B cell (primary cell): ENCODE data around the gene ITGB7. TPM values are rescaled to one million over a fixed set of nuclear protein-coding genes. Genes with fewer than 3 reads are reported as not detected.

Source experiments
- ATAC-seq: fragments of 200-7000 bp; cut with Tn5 transposase; one replicate; pipeline ENCODE4 v1.10.0; 2021; ENCODE audit warnings: low read depth, mild to moderate bottlenecking, moderate number of reproducible peaks, moderate library complexity
- CTCF ChIA-PET: fragments of 350-600 bp; sonication (Branson Sonifier 250); formaldehyde crosslinking; loops from one replicate; lab custom pipeline; 2021; ENCODE audit warnings: antibody characterized with exemption, inconsistent platforms; lab: Charles Lee
- POLR2A ChIA-PET: fragments of 350-600 bp; sonication (Branson Sonifier 250); formaldehyde crosslinking; loops from one replicate; lab custom pipeline; 2021; ENCODE audit warnings: antibody characterized with exemption; lab: Charles Lee
- DNase-seq: peaks from one replicate; pipeline ENCODE4 v3.0.0; 2013
- H2AFZ ChIP-seq: 2 replicates; pipeline ENCODE4 v1.6.1; 2012; ENCODE audit warnings: mild to moderate bottlenecking, low read depth, low read length; ENCODE audit not compliant: insufficient read depth, poor library complexity, severe bottlenecking
- H3K27ac ChIP-seq, 2 donors: 1 replicate in 1 of 2; 2 replicates in 1 of 2; pipeline ENCODE4 v1.5.1; 2012 to 2013; ENCODE audit warnings: low read length in 2 of 2, mild to moderate bottlenecking in 2 of 2, moderate library complexity in 1 of 2
- H3K27me3 ChIP-seq, 4 experiments: fragments of 200-600 bp in 1 of 4; sonication (generic) in 1 of 4; replicated peaks in 1 of 4; 1 replicate in 2 of 4; 2 replicates in 2 of 4; pipeline versions ENCODE4 v1.6.1 to v1.7.0; 2013 to 2016; ENCODE audit warnings: low read length in 3 of 4, mild to moderate bottlenecking in 2 of 4, mixed read lengths in 1 of 4, moderate library complexity in 1 of 4; ENCODE audit not compliant: insufficient read depth in 4 of 4, control insufficient read depth in 3 of 4; ENCODE audit errors: control extremely low read depth in 1 of 4
- H3K36me3 ChIP-seq, 2 experiments: replicated peaks in 1 of 2; 1 replicate in 1 of 2; 2 replicates in 1 of 2; pipeline versions ENCODE4 v1.6.1 to v1.7.1; 2013; ENCODE audit warnings: low read length in 1 of 2; ENCODE audit not compliant: insufficient read depth in 2 of 2, control insufficient read depth in 1 of 2; ENCODE audit errors: control extremely low read depth in 1 of 2, extremely low read depth in 1 of 2
- H3K4me1 ChIP-seq, 2 donors: fragments of 200-600 bp in 1 of 2; sonication (generic) in 1 of 2; 1 replicate in 1 of 2; 2 replicates in 1 of 2; pipeline versions ENCODE4 v1.5.1 to v1.6.1; 2013 to 2017; ENCODE audit warnings: low read length in 2 of 2; ENCODE audit not compliant: control insufficient read depth in 2 of 2, insufficient read depth in 2 of 2
- H3K4me2 ChIP-seq: replicated peaks from 2 replicates; pipeline ENCODE3; 2012; ENCODE audit warnings: mild to moderate bottlenecking, low read depth, low read length; ENCODE audit not compliant: poor library complexity, severe bottlenecking
- H3K4me3 ChIP-seq, 5 experiments: fragments of 200-600 bp in 1 of 5; sonication (generic) in 1 of 5; 1 replicate in 3 of 5; 2 replicates in 2 of 5; pipeline versions ENCODE4 v1.5.1 to v1.7.0; 2011 to 2016; ENCODE audit warnings: low read length in 4 of 5, mild to moderate bottlenecking in 4 of 5, low read depth in 2 of 5, control low read depth in 1 of 5, moderate library complexity in 1 of 5; ENCODE audit not compliant: insufficient read depth in 1 of 5; ENCODE audit errors: control extremely low read depth in 1 of 5, extremely low read depth in 1 of 5
- H3K79me2 ChIP-seq: fragments of 200-600 bp; sonication (generic); one replicate; pipeline ENCODE4 v1.6.0; 2016; ENCODE audit warnings: low read length; ENCODE audit not compliant: control insufficient read depth, insufficient read depth
- H3K9ac ChIP-seq: fragments of 200-600 bp; sonication (generic); 2 replicates; pipeline ENCODE4 v1.6.1; 2017; ENCODE audit warnings: mild to moderate bottlenecking, low read length, moderate library complexity
- H3K9me3 ChIP-seq, 3 donors: one replicate each; pipeline versions ENCODE4 v1.6.1 to v1.7.1; 2013; ENCODE audit warnings: low read length in 2 of 3; ENCODE audit not compliant: control insufficient read depth in 2 of 3, insufficient read depth in 1 of 3; ENCODE audit errors: control extremely low read depth in 1 of 3
- H4K20me1 ChIP-seq: 2 replicates; pipeline ENCODE4 v1.6.0; 2012; ENCODE audit warnings: mild to moderate bottlenecking, low read length; ENCODE audit not compliant: insufficient read depth, control insufficient read depth, poor library complexity, severe bottlenecking
- H3K27ac Mint-ChIP-seq: one replicate; pipeline ENCODE4 v1.8.0; 2021; ENCODE audit warnings: mixed read lengths
- H3K27me3 Mint-ChIP-seq: one replicate; pipeline ENCODE4 v1.8.0; 2021; ENCODE audit warnings: mixed read lengths
- H3K4me1 Mint-ChIP-seq: one replicate; pipeline ENCODE4 v1.8.0; 2021; ENCODE audit warnings: mixed read lengths
- H3K4me3 Mint-ChIP-seq: one replicate; pipeline ENCODE4 v1.8.0; 2021; ENCODE audit warnings: mixed read lengths
- H3K9me3 Mint-ChIP-seq: one replicate; pipeline ENCODE4 v1.8.0; 2022; ENCODE audit warnings: mixed read lengths; ENCODE audit not compliant: insufficient read depth
- EZH2 ChIP-seq: IDR thresholded peaks from 2 replicates; pipeline ENCODE4 v1.6.1; 2012; ENCODE audit warnings: borderline replicate concordance, low read depth, mild to moderate bottlenecking, moderate library complexity, low read length; ENCODE audit not compliant: insufficient read depth, poor library complexity, severe bottlenecking
- WGBS: methylation state at CpG from one replicate; pipeline ENCODE4 v1.1.5; 2013; ENCODE audit warnings: missing lambda C conversion rate; ENCODE audit not compliant: insufficient coverage; 5-methylcytosine and 5-hydroxymethylcytosine counted together
- intact Hi-C: fragments of 100-400 bp; cut with micrococcal nuclease; formaldehyde crosslinking; loops from one replicate; pipeline ENCODE4 v1.10.0; 2022
- polyA plus RNA-seq: library from polyadenylated mRNA; depleted of rRNA; stranded (reverse); fragments of >200 nt; gene quantifications from 2 replicates; pipeline ENCODE4 v1.2.3, GENCODE V29; 2012
- total RNA-seq, 2 donors: library from RNA; stranded (reverse); fragments of 120-200 nt in 1 of 2; gene quantifications; 1 replicate in 1 of 2; 2 replicates in 1 of 2; pipeline versions ENCODE4 v1.2.3 to v1.2.4, GENCODE V29; 2013 to 2022
- TF ChIP-seq, protein P1 (sequence below): fragments of 200-600 bp; IDR thresholded peaks from one replicate; pipeline ENCODE4 v1.8.0; 2022; ENCODE audit warnings: antibody characterized with exemption, mild to moderate bottlenecking

The ITGB7 gene
- total and polyA plus RNA-seq, 2 donors (not counting 1 experiment from before 2014, with no cell fraction given) = 199 to 265 TPM

- Histone ChIP-seq H3K27me3 (no peaks in the 10 kb centered on the region), H3K9ac (no peak overlapping the region), H3K79me2 (peaks cover 49% of the 10 kb centered on the region), H3K4me2 (peak overlapping the region; percentile 70), H4K20me1 (peaks cover 10% of the 10 kb centered on the region), H3K9me3 (no peaks in the 10 kb centered on the region), H3K36me3 (peaks cover 0 to 19% of the 10 kb centered on the region in 2 experiments), H3K27ac (peak overlapping the region; percentile 41 to 92), H2AFZ (no peak overlapping the region), H3K4me1 (peaks cover 60 to 80% of the 10 kb centered on the region in 2 donors), H3K4me3 (peak overlapping the region in 1 of 5 experiments; percentile 18)
- DNase-seq = no peak
- Mint-ChIP-seq H3K4me1 (peaks cover 64% of the 10 kb centered on the region), H3K27me3 (no peaks in the 10 kb centered on the region), H3K4me3 (peak overlapping the region; percentile 29), H3K27ac (peak overlapping the region; percentile 96), H3K9me3 (no peaks in the 10 kb centered on the region)
- POLR2A ChIA-PET = no interaction called here
- intact Hi-C loops = no loop called here
- ATAC-seq = no peak
- TF ChIP-seq EZH2 = no peak
- TF ChIP-seq, protein P1, sequence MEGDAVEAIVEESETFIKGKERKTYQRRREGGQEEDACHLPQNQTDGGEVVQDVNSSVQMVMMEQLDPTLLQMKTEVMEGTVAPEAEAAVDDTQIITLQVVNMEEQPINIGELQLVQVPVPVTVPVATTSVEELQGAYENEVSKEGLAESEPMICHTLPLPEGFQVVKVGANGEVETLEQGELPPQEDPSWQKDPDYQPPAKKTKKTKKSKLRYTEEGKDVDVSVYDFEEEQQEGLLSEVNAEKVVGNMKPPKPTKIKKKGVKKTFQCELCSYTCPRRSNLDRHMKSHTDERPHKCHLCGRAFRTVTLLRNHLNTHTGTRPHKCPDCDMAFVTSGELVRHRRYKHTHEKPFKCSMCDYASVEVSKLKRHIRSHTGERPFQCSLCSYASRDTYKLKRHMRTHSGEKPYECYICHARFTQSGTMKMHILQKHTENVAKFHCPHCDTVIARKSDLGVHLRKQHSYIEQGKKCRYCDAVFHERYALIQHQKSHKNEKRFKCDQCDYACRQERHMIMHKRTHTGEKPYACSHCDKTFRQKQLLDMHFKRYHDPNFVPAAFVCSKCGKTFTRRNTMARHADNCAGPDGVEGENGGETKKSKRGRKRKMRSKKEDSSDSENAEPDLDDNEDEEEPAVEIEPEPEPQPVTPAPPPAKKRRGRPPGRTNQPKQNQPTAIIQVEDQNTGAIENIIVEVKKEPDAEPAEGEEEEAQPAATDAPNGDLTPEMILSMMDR = no peak
- 100% methylated on average over 1 of the region's 1 CpG for WGBS
- CTCF ChIA-PET = interaction anchor here (1.3 to 6.4 kb wide), 4 partner anchors 12 to 44 kb away, joined by 3 to 84 read pairs (median 31); partner anchors contain the start of gene ESPL1
Observed at GRCh38 chr12:53254816-53255545, 47.9 kb upstream of the ITGB7 start.

- POLR2A ChIA-PET = interaction anchor here (1.3 kb wide), 1 partner anchor 34 kb away, joined by 3 read pairs; no protein-coding TSS in a partner anchor
- H4K20me1 ChIP-seq = peaks cover 10% of the 10 kb centered on the region
- peak overlapping the region; percentile 97 for H3K4me2 ChIP-seq
- CTCF ChIA-PET = interaction anchor here (1.0 to 6.4 kb wide), 9 partner anchors 14 to 92 kb away, joined by 3 to 84 read pairs (median 5); partner anchors contain the start of gene ESPL1
- Mint-ChIP-seq H3K27ac (peak overlapping the region; percentile 96), H3K4me1 (peaks cover 55% of the 10 kb centered on the region), H3K27me3 (no peaks in the 10 kb centered on the region), H3K4me3 (peak overlapping the region; percentile 99), H3K9me3 (no peaks in the 10 kb centered on the region)
- intact Hi-C loops = no loop called here
- peak overlapping the region in 1 of 2 donors; percentile 92 for H3K27ac ChIP-seq
- 97% methylated on average over 13 of the region's 13 CpGs for WGBS
- H3K36me3 ChIP-seq = peaks cover 0 to 19% of the 10 kb centered on the region in 2 experiments
- no peak for ATAC-seq
- H3K27me3 ChIP-seq = no peaks in the 10 kb centered on the region
- peaks cover 49 to 63% of the 10 kb centered on the region in 2 donors for H3K4me1 ChIP-seq
- peaks cover 42% of the 10 kb centered on the region for H3K79me2 ChIP-seq
- peak overlapping the region; percentile 97 for H3K9ac ChIP-seq
- no peaks in the 10 kb centered on the region for H3K9me3 ChIP-seq
- TF ChIP-seq EZH2 = no peak
- TF ChIP-seq, protein P1 = no peak
- peak overlapping the region in 4 of 5 experiments; percentile 53 to 95 (median 88) for H3K4me3 ChIP-seq
- no peak for DNase-seq
- H2AFZ ChIP-seq = no peak overlapping the region
Observed at GRCh38 chr12:53253298-53253697, 46.2 kb upstream of the ITGB7 start.
